ENCODE data around the gene FYB1. TPM values are rescaled to one million over a fixed set of nuclear protein-coding genes. Genes with fewer than 3 reads are reported as not detected.

Gene FYB1
- polyA plus RNA-seq, 1 donor: 1.7 TPM

DNA sequence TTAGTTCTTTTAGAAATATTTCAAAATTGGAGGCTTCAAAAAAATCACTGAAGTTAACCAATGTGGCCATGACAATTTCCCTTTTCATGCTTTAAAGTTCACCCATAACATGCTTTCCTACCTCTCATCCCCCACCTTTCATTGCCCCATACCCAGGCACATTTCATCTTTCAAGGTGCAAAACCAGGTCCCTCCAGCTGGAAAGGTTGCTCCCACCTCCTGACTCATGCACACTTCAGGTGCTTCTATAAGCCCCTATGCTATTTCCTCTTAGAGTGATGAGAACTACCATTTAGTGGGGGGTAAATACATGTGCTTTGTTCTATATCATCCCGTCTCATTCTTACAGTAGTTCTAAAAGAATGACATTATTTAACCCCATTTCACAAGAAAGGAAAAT lies 15.4 kb downstream of the FYB1 start:
- no peak for DNase-seq (ENCODE audit: low read depth)

DNA sequence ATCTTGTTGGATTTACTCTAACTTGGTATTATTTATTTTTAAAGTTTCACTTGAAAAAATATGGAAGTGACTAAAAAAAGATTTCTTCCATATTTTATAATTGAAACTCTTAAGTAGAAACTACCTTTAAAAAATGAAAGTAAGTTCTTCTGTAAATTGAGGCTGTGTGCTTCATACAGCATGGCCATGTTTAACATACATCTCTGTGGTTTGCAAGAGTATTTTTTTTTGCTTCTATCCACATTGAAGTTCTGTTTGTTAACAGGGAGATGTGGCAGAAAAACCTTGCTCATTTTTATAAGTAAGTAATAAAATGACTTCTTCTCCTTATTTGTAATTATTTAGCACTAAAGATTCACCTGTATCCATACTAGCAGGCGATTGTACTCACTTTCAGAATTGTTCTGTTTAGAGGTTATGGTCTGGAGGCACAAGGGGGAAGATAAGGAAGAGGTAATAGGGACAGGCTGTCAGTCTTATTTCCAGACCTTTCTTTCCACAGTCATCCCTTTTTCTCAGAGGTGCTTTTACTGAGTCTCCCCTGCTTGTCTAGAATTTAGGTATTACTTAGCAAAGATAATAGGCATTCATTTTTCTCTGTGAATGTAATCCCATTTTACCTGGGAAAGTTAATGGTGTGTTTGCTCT lies 16.0 kb downstream of the FYB1 start:
- no peak for DNase-seq (ENCODE audit: low read depth)

DNA sequence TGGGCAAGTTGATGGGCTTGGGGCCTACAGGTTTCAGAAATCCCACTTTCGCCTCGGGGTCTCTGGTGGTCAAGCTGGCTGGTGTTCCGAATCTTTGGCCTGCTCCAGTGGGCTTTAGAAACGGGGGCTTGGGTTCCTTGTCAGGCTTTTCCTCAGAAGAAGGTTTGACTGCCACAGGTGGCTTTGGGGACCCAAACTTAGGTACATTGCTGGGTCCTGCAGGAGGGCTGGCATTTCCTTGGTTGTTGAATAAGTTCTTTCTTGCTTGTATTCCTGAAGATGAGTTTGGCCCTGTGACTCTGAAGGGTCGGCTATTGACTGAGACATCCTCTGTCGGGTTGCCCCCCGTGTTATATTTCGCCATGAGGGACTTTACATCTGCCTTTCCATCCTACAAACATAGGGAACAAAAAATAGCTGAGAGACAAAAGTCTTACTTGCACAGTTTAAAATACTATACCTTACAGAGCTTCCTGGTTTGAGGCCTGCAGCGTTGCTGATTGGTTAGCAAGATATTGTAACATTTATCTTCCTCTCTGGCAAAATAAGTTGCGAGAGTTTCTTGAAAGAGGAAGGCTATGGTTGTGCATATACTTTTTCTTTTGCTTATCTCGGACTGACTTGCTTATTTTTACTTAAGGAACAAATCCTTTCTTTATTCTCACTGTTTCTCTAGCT lies 16.6 kb downstream of the FYB1 start:
- no peak for DNase-seq (ENCODE audit: low read depth)

DNA sequence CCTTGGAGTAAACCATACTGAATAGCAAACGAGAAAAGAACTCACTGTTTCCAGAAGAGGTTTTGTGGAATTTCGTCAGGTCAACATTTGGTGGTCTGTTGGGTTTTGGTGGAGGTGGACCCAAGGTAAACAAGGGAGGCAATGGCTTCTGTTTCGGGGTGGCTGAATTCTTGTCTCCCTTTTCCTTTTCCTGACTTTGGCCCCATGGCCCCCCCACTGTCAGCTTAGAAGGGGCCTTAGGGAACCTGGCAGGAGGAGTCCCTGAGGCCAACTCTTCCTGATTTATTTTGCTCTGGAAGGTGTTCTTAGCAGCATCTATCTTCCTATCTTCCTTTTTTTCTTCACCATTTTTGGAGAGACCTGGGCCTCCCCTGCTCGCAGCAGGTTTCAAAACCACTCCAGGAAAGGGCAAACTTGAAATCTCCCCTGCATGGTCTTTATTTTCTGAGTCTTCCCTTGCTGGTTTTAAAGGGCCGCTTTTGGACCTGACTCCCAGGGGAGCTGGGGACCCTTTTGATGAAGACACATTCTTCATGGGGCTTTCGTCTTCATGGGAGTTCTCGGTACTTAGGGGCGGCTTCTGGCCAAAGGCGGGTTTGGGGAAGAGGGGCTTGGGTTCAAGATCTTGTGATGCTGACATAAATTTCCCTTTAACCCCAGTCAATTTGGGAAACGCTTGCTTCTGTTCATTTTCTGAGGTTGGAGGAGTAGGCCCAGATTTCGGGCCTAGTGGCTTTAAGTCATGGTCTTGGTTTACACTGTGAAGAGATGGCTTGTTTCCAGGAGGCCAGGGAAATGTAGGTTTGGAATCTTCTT lies 17.4 kb downstream of the FYB1 start:
- no peak for DNase-seq (ENCODE audit: low read depth)

DNA sequence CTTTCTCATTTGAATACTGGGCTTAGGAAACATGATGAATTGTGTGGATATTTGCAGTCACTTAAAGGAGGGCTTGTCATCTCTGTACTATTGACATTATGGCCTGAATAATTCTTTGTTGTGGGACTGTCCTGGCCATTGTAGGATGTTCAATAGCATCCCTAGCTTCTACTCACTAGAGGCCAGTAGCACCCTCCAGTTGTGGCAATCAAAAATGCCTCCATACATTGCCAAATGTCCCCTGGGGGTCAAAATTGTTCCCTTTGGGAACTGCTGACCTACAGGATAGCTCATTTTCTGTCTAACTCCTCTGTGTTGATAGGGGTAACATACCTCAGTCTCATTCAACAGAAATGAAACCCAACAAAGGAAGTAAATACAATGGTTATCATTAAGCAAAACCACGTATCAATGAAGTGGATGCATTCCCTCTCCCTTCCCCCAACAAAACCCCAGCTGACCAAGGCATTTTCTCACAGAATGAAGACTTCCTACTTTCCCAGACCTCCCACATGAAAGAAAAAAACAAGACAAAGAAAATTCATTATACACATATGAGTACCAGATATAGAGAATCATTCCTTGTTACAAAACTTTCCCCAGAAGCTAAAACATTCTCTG lies 18.1 kb downstream of the FYB1 start:
- DNase-seq (ENCODE audit: low read depth): no peak

DNA sequence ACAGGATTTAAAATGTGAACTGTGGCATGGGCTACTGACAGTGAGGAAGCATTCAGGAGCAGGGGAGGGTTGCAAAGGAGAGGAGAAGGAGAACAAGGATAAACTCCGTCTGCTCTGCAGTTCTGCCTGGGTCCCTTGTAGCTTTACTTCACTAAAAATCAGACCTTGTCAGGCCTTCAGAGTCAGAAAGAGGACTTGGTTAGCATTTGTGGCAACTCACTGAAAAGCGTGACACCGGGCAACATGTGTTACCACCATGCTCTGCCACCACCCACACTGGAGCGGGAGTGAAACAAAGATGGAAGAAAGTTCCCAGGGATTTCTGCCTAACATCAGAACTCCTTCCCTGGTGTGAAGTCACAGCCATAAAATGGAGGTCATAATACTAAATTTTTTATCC lies 19.3 kb downstream of the FYB1 start:
- no peak for DNase-seq (ENCODE audit: low read depth)

DNA sequence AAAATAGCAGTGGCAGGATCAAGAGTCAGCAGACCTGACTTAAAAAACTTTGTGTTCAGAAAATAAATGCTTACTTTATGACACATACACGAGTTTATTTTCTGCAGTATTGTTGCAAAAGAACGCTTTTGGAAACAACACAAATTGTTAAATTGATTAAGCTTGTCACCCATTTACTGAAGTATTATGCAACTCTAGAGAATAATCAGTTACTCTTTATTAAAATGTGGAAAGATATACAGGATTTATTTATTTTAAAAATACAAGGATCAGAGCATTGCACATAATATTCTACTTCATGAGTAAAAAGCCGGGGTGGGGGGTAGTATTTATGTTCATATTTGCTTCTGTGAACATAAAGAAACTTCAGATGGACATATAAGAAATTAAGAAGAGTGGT lies 20.0 kb downstream of the FYB1 start:
- no peak for DNase-seq (ENCODE audit: low read depth)

DNA sequence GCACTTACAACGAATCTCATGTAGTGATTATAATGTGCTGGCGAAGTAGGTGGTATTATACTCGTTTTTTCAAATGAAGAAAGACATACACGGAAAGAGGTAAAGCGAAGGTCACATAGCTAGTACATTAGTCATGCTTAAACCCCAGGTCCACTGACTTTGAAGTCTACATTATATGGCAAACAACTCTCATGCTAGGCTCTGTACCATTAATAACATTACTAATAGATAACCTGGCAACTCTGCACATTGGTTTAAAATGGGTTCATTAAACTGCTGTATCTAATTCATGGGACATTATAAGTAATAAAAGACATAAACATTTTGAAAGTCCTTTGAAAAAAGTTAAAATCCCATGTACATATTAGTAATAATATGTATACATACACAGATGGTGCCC lies 21.2 kb downstream of the FYB1 start:
- DNase-seq (ENCODE audit: low read depth): no peak

DNA sequence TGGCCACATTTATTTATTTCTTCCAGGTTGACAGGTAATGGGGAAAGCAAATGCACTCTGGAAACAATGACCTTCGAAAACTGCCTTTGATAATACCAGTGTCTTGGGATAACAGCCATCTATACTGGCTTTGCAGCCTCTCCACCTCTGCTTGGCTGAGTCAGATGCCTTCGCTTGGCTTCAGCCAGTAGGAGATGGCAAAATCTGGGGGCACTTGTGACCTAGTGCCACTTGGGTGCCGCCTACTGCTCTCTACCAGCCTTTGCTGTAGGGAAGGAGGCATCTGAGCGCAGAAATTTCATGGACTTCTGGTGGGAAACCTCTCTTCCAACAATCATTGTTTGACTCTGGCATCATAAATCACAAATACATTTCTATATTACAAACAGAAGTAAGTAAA lies 21.8 kb downstream of the FYB1 start:
- no peak for DNase-seq (ENCODE audit: low read depth)

DNA sequence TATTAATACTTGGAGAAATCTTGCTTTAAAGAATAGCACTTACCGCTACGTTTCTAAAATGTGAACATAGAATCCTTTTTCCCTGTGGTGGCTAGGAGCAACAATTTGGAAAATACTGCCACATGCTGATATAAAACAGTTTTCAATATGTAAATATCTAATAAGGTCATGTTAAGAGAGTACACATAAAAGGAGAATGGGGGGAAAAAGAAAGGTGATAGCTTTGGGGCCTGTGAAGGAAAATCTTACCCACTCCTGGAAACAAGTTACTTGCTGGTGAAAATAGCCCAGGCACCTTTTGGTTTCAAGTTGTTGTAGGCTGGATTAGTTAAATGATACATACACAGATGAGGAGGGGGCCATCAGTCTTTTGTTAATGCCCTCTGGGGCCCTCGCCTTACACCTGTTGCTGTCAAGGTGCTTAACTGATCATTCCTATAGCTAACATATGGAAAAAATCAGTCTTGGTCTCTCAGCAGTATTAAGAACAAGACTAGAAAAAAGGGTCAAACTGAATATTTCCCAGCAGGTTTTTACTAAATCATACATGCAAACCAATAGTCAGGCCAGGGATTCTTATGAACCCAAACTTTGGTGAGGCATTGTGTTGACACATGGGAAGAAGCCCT lies 24.1 kb downstream of the FYB1 start:
- DNase-seq (ENCODE audit: low read depth): no peak

DNA sequence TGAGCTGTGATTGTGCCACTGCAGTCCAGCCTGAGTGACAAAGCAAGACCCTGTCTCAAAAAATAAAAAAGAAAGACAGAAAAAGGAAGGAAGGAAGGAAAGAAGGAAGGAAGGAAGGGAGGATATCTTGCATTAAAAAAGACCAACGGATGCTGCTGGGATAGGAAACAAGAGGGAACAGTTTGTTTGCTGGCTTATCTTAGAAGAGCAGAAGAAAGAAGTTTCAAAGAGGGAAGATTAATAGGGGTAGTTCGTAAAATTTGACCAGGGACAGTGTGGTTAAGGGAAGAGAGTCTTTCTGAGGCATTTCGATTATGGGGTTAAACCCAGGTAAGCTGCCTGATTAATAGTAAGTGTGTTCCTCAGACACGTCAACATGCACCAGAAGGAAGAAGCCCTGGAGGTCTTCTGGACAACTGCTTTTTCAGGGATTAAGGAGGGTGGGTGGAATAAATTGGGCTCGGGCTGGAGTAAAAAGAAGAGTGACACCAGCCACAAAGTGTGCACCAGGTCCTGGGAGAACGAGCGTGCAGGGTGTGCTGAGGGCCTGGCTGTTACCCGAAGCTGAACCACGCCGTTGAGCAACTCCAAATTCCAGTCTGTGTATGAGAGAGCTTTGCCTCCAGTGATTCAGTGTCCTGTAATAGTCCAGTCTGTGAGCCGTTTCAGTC lies 24.8 kb downstream of the FYB1 start:
- no peak for DNase-seq (ENCODE audit: low read depth)

DNA sequence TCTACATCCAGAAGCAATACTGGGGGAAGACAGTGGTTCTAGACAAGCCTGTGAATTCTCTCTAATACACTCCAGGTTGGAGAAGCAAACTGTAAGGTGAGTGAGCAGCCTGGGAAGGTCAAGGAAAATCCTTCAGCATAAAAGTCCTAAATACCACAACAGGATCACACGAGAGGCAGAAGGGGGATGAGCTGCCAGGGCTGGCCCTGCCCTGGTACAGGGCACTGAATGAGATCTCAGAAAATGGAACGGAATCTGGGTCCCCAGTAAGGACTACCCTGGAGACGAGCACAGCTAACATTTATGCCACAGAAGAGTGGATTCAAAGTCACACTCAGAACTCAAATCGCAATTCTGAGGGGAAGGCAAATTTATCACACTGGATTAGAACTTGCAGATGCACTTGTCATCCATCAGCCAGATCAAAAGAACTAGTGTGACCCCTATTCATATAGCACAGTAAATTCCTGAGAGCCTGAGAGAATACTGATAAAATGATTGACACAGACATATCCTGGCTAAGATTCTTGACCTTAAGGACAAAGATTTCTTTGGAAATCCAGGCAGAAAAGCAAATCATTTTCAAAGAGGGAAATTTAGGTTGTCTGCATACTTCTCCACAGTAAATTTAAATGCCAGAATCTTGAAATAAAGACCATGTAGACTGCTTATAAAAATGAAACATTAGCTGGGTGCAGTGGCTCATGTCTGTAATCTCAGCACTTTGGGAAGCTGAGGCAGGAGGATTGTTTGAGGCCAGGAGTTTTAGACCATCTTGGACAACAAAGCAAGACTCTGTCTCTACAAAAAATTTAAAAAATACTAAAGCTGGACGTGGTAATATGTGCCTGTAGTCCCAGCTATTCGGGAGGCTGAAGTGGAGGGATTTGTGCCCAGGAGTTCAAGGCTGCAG lies 25.6 kb downstream of the FYB1 start:
- DNase-seq (ENCODE audit: low read depth): no peak

DNA sequence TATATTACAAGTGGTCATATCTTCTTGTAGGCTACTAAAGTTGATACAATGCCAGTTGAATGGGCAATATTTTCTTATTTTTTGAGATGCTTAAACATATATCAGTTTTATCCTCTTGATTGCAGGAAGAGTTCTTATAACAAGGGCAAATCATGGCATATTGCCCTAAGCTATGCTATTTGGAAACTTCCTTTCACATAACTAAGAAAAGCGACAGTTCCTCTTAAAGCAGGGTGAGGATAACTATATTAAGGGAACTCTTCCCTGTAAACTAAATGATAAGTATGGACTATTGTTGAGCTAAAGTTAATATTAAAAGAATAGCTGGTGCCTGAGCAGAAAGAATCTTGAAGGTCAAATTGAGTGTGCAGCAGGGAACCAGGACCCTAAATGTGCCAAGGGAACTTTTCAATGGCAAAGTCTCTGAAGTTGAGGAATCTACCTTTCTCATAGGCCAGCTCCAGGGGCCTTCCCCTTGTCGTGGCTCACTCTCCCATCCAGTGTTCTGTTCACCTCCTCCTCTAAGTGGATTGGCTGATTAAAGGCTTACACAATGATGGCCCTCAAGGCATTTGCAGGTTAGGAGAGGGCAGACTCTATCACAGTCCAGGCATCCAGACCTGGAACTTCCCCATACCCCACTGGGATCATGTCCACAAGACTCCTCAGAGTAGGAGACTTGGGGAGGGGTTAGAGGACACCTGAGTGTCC lies 26.8 kb downstream of the FYB1 start:
- no peak for DNase-seq (ENCODE audit: low read depth)

DNA sequence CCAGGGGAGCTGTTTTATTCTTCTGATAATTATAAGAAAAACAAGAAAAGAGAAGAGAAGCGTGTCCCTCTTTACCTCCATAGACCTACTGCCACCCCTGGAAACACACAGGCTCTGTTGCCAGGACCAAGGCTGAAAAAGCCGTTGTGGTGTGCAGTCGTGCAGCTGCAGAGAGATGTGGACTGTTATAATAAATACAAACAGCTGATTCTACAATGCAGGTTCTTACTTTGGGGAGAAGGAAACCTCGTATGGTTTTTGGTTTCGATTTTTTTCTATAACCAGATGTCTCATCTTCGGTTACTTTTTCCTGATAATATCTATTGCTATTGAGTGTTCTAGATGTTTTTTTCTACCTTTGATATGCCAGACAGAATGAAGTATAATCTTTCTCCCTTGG lies 28.1 kb downstream of the FYB1 start:
- DNase-seq (ENCODE audit: low read depth): no peak

DNA sequence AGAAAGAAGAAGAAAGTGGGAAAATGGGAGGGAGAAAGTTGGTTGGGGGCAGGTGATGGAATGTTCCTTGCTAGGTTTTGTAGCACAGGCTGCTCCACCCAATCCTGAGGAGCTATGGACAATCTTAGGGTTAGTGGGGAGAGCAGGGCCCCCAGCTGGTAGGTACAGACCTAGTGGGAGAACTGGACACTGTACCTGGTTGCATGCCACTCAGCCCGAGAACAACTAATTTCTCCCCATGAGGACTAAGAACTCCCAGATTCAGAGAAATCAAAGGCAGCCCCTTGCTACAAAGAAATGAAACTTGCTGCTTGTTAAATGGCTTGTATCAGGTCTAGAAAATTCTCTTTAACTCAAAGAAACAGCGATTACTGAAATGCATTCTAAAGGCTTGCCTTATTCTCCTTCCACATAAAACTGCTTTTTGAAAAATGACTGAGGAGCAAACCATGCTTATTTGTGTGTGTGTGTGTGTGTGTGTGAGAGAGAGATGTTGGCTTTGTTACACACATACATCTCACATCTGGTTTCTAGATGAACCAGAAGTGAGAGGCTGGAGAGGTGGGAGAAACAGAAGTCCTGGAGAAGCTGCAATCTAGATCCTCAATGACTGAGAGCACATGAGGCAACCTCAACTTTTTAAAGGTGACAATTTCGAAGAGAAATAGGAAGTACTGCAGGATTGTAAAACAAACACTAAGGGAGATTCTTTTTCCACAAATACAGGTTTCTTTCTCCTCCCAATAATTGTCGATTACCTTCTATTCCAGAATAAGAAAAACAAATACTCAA lies 28.9 kb downstream of the FYB1 start:
- no peak for DNase-seq (ENCODE audit: low read depth)

DNA sequence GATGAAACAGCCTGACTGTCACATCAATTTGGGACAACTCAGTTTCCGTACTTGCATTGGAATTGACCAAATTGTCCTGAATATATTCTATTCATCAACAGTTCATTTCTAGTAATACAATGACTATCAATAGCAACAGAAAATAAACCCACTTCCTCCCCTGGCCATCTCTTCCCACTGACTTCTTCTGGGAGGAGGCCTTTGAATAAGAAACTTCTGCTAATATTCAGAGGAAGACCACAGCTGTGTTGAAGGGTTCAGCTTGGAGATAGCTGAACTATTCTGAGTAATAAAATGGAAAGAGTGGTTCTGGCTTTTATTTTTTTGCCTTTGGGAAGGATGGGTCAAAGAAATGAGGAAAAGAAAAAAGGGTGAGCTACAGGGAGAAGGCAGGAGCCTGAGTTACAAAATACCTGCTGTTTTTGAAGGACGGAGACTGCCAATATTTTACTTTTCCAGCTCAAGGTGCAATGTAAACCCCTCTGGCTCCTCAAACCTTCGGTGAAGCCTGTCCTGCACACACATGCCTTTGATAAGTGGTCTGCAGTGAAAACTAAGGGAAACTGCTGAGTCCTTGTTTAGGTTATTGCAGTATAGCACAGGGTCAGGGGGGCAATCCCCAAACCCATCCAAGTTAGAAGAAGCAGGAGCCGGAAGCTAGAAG lies 29.9 kb downstream of the FYB1 start:
- DNase-seq (ENCODE audit: low read depth): no peak

DNA sequence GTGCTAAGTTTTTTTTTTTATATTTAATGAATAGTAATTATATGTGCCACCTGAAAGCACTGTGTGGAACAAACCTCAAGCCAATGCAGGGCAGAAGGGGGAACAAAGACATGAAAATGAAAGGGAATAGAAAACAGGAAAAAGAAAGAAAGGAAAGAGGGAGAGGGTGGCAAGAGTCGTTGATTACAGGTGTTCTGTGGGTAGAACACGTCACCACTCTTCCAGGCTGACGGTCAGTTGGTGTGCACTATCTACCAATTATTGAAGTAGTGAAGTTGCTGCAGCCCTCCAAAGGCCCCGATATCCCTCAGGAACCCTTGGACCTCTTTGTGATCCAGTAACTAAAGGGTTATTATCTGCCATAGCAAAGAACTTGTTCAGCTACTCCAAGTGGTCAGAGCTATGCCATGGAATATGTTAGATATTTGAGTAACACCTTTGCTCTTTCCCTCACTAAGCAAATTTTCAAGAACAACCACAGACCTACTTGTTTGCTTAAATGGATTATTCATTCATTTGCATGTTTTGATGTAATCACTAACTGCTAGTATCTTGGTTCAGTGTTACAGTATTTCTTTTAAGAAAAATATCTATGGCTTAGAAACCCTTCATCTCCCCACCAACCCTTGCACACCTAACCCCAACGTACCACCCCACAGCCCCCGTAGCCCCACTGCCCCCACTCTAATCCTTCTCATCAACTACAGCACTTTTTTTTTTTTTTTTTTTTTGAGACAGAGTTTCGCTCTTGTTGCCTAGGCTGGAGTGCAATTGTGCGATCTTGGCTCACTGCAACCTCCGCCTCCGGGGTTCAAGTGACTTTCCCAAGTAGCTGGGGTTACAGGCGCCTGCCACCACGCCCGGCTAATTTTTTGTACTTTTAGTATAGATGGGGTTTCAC lies 31.3 kb downstream of the FYB1 start:
- DNase-seq (ENCODE audit: low read depth): no peak
